Left hindlimb (tissue), 1 donor: ENCODE results near the gene TEKTIP1.
"Not testable (repeated sequence)": the region's sequence is repeated elsewhere in the genome, so short reads cannot be mapped to it uniquely, and the experiment has no call there.

Experiments
- DNase-seq: peaks from one replicate; pipeline ENCODE4 v3.0.0-alpha.2; 2018

TEKTIP1 gene

DNA sequence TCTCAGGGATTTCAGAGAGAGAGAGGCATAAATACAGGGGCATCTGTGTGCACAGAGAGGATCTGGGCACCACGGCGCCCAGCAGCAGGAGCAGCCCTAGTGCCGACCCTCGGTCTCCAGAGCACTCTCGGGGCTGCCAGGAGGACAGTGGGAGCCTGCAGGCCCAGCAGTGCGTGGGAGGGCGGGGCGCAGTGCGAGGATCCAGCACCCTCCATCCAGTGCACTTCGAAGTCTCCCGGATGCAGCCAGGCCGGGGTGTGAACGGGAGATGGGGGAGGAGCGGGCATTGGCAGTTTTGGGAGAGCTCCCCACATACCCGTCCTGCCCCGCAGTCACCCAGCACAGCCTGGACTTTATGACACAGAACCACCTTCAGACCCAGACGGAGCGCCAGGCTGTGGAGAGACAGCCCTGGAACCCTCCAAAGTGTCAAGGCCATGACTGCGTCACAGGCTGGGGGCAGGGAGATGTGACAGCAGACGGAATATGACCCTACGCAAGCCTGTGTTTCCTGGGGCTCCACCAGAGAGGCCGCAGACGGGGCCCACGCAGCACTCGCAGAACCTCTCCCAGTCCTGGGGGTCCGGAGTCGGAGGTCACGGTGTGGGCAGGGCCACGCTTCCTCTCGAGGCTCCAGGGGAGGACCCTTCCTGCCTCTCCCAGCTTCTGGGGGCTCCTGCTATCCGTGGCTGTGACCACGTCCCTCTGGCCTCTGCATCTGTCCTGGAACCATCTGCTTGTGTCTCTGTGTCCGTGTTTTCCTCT is 14.7 kb upstream of the TEKTIP1 start:
- no peak for DNase-seq

DNA sequence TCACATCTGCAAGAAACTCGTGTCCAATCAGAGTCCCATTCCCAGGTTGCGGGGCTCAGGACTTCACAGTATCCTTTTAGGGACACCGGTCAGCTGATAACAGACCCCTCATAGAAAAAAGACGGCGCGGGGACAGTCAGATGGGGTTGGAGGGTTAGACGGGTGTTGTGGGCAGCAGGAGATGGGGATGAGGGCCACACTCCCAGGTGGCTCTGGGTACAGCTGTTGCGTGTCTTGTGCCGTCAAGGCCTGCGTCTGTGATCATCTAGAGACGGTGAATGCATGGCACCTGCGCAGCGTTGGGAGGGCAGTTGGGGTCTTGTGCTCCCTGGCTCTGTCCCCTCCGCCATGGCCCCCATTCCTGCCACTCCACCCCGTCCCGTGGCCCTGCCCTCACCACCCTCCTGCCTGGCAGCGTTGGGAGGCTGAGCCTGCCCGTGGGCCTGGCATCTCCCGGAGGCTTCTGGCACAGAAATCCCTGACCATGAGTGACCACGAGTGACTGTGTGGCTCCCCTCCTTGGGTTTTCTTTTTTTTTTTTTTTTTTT is 14.0 kb upstream of the TEKTIP1 start:
- DNase-seq, result no peak

DNA sequence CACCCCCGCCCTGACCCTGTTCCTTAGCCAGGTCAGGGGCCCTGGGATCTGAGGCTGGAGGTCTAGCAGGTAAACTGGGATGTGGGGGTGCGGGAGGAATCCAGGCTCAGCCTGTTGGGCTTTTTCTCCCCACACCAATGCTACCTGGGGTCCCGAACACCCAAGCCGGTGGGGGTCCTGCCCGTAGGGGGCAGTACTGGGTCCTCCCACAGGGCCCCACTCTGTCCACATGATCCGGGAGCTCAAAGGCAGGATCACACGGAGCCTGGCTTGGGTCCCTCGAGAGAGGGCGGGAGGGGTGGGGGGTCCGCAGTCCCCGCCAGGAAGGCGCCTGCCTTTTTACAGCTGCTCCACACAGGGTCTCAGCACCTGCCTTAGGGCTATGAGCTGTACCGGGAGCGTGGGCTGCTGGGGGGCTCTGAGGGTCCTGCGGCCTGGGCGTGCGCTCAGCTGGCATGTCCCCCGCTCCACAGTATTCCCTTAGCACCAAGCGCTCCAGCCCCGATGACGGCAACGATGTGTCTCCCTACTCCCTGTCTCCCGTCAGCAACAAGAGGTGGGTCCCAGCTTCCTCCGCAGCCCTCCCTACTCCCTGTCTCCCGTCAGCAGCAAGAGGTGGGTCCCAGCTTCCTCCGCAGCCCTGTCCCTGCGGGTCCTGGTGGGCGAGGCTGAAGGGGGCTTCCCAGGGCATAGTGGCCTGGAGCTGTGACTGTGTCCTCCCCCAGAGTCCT is 12.3 kb upstream of the TEKTIP1 start:
- no peak for DNase-seq

DNA sequence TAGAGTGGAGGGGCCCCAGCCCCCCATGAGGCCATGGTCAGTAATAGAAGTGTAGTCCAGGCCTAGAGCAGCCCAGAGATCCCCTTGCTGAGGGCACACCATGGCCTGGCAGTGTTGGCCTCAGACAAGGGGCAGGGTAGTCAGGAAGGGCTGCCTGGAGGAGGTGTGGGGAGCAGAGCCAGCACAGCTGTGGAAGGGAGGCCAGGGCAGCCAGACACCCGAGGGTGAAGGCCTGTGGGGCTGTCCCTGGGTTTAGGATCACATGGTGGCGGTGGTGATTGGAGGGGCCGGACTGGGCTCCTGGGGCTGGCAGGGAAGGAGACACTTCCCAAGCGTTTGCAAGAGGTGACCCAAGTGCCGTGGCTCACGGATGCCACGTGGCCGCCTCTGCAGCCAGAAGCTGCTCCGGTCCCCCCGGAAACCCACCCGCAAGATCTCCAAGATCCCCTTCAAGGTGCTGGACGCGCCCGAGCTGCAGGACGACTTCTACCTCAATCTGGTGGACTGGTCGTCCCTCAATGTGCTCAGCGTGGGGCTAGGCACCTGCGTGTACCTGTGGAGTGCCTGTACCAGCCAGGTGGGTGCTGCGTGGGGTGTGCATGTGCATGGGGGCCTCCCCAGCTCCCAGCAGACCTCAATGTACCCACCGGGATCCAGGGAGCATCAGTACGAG is 11.6 kb upstream of the TEKTIP1 start:
- no peak for DNase-seq

DNA sequence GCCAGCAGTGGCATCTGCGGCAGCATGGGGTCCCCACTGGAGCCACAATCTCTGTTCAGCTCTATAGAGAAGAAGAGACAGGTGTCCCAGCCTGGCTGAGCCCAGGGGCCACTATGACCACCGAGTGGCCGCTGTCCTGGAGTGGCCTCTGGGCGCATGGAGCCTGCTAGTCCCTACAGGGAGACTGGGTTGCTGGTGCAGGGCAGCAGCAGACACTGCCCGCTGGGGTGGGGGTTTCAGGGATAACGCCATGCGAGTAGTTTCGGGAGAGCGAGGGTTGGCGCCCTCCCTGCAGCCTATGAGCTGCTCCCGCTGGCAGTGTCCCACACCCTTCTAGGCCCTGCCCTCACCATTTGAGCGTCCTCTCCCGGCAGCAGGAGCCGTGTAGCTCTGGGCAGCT is 10.9 kb upstream of the TEKTIP1 start:
- DNase-seq, result no peak

DNA sequence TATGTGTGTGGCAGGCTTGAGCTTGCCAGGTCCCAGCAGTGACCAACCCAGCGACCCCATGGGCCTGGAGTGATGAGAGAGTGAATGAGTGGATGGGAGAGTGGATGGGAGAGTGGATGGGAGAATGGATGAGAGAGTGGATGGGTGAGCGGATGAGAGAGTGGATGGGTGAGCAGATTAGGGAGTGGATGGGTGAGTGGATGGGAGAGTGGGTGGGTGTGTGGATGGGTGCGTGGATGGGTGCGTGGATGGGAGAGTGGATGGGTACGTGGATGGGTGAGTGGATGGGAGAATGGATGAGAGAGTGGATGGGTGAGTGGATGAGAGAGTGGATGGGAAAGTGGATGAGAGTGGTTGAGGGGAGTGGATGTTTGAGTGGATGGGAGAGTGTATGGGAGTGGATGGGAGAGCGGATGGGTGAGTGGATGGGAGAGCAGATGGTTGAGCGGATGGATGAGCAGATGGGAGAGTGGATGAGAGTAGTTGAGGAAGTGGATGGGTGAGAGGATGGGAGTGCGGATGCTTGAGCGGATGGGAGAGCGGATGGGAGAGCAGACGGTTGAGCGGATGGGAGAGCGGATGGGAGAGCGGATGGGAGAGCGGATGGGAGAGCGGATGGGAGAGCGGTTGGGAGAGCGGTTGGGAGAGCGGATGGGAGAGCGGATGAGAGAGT is 10.3 kb upstream of the TEKTIP1 start:
- DNase-seq, result no peak

DNA sequence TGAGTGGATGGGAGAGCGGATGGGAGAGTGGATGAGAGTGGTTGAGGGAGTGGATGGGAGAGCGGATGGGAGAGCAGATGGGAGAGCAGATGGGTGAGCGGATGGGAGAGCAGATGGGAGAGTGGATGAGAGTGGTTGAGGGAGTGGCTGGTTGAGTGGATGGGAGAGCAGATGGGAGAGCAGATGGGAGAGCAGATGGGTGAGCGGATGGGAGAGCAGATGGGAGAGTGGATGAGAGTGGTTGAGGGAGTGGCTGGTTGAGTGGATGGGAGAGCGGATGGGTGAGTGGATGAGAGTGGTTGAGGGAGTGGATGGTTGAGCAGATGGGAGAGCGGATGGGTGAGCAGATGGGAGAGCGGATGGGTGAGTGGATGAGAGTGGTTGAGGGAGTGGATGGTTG is 9.7 kb upstream of the TEKTIP1 start:
- DNase-seq, result not testable (repeated sequence)

DNA sequence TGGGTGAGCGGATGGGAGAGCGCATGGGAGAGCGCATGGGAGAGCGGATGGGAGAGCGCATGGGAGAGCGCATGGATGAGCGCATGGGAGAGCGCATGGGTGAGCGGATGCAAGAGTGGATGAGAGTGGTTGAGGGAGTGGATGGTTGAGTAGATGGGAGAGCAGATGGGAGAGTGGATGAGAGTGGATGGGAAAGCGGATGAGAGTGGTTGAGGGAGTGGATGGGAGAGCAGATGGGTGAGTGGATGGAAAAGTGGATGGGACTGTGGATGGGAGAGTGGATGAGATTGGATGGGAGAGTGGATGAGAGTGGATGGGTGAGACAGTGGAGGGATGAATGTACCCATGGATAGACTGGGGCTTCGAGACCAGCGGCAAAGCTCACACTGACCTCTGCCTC is 8.6 kb upstream of the TEKTIP1 start:
- DNase-seq, result no peak

DNA sequence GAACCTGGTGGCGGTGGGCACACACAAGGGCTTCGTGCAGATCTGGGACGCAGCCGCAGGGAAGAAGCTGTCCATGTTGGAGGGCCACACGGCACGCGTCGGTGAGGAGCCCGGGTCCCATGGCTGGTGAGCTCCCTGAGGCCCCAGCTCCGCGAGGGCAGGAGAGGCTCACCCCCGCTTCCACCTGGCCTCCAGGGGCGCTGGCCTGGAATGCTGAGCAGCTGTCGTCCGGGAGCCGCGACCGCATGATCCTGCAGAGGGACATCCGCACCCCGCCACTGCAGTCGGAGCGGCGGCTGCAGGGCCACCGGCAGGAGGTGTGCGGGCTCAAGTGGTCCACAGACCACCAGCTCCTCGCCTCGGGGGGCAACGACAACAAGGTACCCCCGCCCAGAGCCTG is 7.3 kb upstream of the TEKTIP1 start:
- DNase-seq, result no peak

DNA sequence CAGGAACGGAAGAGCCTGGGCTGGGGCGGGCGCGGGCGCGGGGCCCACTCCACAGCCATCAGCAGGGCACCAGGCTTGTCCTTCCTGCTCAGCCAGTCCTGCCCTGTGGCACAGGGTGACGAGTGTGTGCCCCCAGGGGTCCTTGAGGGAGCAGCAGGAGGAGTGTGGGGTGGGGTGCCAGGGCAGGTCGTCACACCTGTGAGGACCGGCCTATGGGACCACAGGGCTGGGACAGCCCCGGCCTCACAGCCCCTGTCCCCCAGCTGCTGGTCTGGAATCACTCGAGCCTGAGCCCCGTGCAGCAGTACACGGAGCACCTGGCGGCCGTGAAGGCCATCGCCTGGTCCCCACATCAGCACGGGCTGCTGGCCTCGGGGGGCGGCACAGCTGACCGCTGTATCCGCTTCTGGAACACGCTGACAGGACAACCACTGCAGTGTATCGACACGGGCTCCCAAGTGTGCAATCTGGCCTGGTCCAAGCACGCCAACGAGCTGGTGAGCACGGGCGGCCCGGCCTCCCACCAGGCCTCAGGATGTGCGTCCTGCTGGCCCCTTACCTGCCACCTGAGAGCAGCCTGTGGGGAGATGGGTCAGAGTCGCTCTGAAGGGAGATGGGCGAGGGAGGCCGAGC is 6.7 kb upstream of the TEKTIP1 start:
- no peak for DNase-seq

DNA sequence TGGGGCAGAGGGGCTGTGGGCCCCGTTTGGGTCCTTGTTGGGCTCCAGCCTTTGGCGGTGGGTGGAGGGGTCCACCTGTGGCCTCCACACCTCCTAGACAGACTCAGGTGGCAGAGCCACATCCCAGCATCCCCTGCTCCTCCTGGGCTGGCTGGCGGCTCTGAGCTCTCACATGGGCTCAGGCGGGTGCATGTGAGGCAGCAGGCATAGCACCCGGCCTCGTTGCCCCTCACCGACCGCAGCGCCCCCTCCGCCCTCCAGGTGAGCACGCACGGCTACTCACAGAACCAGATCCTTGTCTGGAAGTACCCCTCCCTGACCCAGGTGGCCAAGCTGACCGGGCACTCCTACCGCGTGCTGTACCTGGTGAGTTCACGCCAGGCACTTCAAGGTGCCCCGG is 5.9 kb upstream of the TEKTIP1 start:
- DNase-seq, result no peak

DNA sequence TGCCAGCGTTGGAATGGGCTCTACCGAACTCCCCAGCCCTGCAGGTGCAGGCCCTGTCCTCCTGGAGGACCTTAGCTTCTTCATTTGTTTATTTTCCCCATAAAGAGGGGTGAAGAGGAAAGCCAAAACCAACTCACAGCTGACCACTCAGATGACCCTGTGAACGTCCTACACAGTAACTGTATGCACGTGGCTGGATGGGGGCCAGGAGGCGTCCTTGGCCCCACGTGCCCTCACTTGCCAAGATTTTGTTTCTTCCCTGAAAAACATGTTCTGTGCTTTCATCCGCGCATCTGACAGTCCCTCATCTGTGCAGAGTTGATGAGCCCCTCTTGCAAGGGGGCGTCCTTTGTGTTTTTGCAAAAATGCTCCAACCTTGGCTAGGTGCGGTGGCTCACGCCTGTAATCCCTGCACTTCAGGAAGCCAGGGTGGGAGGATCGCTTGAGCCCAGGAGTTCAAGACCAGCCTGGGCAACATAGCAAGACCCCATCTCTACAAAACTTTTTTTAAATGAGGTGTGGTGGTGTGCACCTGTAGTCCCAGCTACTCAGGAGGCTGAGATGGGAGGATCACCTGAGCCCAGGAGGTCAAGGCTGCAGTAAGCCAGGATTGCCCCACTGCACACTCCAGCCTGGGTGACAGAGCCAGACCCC is 5.3 kb upstream of the TEKTIP1 start:
- DNase-seq, result no peak

DNA sequence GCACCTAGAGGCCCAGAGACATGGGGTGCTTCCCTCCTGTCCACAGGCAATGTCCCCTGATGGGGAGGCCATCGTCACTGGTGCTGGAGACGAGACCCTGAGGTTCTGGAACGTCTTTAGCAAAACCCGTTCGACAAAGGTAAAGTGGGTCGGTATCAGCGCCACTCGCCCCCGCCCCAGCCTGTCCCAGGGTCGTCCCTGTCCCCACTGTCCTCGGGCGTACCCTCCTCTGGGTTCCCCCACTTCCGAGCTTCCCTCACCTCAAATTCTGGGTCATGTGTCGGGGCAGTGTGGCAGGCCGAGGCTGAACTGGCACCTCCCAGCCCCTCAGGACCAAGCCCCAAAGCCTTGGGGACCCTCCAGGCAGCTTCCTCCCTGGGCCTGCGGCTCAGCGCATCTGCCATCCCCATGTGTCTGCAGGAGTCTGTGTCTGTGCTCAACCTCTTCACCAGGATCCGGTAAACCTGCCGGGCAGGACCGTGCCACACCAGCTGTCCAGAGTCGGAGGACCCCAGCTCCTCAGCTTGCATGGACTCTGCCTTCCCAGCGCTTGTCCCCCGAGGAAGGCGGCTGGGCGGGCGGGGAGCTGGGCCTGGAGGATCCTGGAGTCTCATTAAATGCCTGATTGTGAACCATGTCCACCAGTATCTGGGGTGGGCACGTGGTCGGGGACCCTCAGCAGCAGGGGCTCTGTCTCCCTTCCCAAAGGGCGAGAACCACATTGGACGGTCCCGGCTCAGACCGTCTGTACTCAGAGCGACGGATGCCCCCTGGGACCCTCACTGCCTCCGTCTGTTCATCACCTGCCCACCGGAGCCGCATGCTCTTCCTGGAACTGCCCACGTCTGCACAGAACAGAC is 4.4 kb upstream of the TEKTIP1 start:
- DNase-seq, result no peak

DNA sequence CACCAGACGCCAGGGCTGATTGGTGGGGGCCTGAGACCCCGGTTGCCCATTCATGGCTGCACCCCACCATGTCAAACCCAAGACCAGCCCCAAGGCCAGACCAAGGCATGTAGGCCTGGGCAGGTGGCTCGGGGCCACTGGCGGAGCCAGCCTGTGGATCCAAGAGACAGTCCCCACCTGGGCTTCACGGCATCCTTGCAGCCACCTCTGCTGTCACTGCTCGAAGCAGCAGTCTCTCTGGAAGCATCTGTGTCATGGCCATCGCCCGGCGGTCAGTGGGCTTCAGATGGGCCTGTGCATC is 3.8 kb upstream of the TEKTIP1 start:
- no peak for DNase-seq

DNA sequence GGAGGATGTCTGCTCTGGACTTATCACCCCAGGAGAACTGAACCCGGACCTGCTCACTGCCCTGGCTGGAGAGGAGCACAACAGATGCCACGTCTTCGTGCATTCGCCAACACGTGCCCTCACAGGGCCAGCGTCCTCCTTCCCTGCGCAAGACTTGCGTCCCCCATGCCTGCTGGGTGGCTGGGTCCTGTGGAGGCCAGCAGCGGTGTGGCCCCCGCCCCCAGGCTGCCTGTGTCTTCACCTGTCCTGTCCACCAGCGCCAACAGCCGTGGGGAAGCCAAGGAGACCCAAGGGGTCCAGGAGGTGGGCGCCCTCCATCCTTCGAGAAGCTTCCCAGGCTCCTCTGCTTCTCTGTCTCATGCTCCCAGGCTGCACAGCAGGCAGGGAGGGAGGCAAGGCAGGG is 3.4 kb upstream of the TEKTIP1 start:
- no peak for DNase-seq

DNA sequence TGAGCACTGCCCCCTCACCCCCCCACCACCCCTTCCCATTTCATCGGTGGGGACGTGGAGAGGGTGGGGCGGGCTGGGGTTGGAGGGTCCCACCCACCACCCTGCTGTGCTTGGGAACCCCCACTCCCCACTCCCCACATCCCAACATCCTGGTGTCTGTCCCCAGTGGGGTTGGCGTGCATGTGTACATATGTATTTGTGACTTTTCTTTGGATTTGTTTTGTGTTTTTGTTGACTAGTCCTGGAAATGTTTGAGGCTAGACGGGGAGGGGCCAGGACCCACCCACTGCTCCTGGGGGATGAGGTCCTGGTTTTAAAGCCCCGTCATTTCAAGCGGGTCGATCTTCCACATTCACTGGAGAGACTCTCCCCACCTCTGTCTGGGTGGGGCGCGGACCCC is 3.0 kb upstream of the TEKTIP1 start:
- no peak for DNase-seq

DNA sequence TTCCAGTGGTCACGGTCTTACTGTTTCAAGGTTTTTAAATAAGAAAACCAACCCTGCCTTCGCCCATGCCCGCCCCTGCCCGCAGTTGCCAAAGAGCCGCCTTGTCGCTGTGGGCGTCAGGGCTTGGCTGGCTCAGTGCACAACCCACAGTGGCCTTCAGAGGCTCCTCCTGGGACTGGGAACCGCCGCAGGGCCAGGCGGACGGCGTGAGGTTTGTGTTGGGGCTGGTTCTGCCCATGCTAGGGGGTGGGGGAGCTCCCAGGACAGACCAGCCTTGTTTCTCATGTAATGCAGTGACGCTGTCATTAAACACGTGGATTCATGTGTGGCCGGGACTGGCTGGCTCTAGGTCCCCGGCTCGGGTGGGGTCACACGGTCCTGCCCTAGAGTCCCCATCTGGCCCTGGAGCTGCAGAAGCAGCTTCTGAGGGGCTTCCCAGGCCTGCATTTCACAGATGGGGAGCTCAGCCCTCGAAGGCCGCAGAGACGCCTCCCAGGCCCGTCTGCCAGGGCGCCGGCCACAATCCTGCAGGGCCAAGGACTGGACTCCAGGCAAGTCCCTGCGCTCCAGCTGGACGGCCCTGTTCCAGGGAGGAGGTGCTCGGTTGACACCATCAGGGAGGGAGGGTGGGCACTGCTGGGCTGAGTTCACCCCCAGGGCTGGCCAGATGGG is 2.4 kb upstream of the TEKTIP1 start:
- DNase-seq, result peak; percentile 83

DNA sequence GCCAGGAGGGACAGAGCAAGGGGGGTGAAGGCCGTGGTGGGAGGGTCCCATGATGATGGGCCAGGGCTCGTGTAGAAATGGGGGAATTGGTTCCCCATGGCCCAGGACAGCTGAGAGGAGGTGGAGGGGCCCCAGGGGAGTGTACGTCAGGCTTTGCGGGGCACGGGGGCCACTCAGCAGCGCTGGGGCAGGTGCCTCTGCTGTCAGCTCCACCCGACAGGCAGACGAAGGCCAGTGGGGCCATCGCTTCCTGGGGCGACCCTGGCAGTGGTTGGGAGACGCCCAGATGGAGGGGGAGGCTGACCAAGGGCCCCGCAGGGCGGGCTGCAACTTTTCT is 1.9 kb upstream of the TEKTIP1 start:
- DNase-seq, result no peak

DNA sequence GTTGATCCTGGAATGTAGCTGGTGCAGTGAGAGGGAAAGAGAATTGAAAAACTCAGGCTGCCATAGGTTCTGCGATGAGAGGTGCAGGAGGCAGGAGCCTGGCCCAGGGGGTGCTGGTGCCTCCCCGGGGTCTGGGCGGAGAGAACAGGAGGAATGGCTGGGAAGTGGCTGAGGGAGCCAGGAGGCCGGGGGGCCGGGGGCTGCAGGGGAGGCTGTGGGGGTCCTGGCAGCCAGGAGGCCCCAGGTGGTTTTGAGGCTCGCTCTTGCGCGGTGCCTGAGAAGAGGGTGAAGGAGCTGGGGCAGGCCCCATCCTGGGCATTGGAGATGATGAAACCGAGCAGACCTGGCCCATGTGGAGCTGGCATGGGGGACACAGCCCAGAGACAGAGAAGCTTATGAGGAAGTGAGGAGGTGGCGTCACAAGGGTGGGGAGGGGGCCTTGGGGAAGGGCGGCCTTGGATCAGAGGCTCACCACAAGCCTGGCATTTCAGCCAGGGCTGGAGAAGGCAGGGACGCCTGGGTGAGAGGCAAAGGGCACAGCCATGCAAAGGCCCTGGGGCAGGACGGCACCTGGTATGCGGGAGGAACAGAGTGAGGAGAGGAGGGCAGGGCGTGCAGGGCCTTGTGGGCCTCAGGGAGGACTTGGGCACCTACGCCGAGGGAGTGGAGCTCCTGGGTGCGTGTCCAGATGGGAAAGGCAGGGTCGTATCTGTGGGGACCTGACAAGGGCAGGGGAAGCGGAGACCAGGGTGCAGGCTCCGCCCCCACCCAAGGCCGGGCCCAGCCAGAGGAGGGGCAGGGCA is 1.3 kb upstream of the TEKTIP1 start:
- no peak for DNase-seq
